ENCODE results near the gene WASF2.

Gene WASF2

GRCh38 chr1:27400082-27400962 is 89.6 kb downstream of the WASF2 start:
- Histone ChIP-seq H3K79me2 (ENCODE audit: insufficient read depth, low read length) (no peaks in the 10 kb centered on the region), H2AFZ (ENCODE audit: low read length) (no peak overlapping the region), H4K20me1 (ENCODE audit: insufficient read depth, low read length) (no peaks in the 10 kb centered on the region), H3K4me2 (ENCODE audit: low read length) (no peak overlapping the region), H3K9ac (ENCODE audit: low read length) (no peak overlapping the region), H3K36me3 (ENCODE audit: insufficient read depth, low read length) (peaks cover 11% of the 10 kb centered on the region; the same call in 1 of the 2 replicates), H3K4me1 (ENCODE audit: insufficient read depth, low read length, severe bottlenecking) (peaks cover 36% of the 10 kb centered on the region), H3K4me3 (ENCODE audit: low read depth, low read length, poor library complexity, severe bottlenecking) (no peak overlapping the region), H3K27me3 (ENCODE audit: insufficient read depth, low read length) (no peaks in the 10 kb centered on the region), H3K9me2 (ENCODE audit: low read depth, low read length) (no peaks in the 10 kb centered on the region), H3K9me3 (ENCODE audit: low read length) (no peaks in the 10 kb centered on the region), H3F3A (ENCODE audit: insufficient read depth, low read length) (no peaks in the 10 kb centered on the region), H3K27ac (ENCODE audit: low read depth, low read length, poor library complexity, severe bottlenecking) (no peak overlapping the region)
- TF ChIP-seq EZH2 (IDR thresholded peaks at IDR 0.05; ENCODE audit: borderline replicate concordance, low read length): no peak
- TF ChIP-seq, protein P1, sequence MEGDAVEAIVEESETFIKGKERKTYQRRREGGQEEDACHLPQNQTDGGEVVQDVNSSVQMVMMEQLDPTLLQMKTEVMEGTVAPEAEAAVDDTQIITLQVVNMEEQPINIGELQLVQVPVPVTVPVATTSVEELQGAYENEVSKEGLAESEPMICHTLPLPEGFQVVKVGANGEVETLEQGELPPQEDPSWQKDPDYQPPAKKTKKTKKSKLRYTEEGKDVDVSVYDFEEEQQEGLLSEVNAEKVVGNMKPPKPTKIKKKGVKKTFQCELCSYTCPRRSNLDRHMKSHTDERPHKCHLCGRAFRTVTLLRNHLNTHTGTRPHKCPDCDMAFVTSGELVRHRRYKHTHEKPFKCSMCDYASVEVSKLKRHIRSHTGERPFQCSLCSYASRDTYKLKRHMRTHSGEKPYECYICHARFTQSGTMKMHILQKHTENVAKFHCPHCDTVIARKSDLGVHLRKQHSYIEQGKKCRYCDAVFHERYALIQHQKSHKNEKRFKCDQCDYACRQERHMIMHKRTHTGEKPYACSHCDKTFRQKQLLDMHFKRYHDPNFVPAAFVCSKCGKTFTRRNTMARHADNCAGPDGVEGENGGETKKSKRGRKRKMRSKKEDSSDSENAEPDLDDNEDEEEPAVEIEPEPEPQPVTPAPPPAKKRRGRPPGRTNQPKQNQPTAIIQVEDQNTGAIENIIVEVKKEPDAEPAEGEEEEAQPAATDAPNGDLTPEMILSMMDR (IDR thresholded peaks at IDR 0.05; ENCODE audit: low read length): no peak

GRCh38 chr1:27399251-27400025 is 90.5 kb downstream of the WASF2 start:
- H3K79me2 ChIP-seq (ENCODE audit: insufficient read depth, low read length): no peaks in the 10 kb centered on the region
- H4K20me1 ChIP-seq (ENCODE audit: insufficient read depth, low read length): no peaks in the 10 kb centered on the region
- no peak overlapping the region for H3K27ac ChIP-seq (ENCODE audit: low read depth, low read length, poor library complexity, severe bottlenecking)
- no peak overlapping the region for H3K4me2 ChIP-seq (ENCODE audit: low read length)
- H3K4me3 ChIP-seq (ENCODE audit: low read depth, low read length, poor library complexity, severe bottlenecking): no peak overlapping the region
- H3K27me3 ChIP-seq (ENCODE audit: insufficient read depth, low read length): no peaks in the 10 kb centered on the region
- no peaks in the 10 kb centered on the region for H3F3A ChIP-seq (ENCODE audit: insufficient read depth, low read length)
- H3K9me2 ChIP-seq (ENCODE audit: low read depth, low read length): no peaks in the 10 kb centered on the region
- H3K4me1 ChIP-seq (ENCODE audit: insufficient read depth, low read length, severe bottlenecking): peaks cover 27% of the 10 kb centered on the region
- no peak overlapping the region for H3K9ac ChIP-seq (ENCODE audit: low read length)
- no peaks in the 10 kb centered on the region for H3K9me3 ChIP-seq (ENCODE audit: low read length)
- H2AFZ ChIP-seq (ENCODE audit: low read length): no peak overlapping the region
- H3K36me3 ChIP-seq (ENCODE audit: insufficient read depth, low read length): 0 out of 2 replicates have a peak, but pooled peaks cover 5% of the 10 kb centered on the region
- no peak for TF ChIP-seq EZH2 (IDR thresholded peaks at IDR 0.05; ENCODE audit: borderline replicate concordance, low read length)
- TF ChIP-seq, protein P1 (IDR thresholded peaks at IDR 0.05; ENCODE audit: low read length): no peak

GRCh38 chr1:27398405-27399149 is 91.4 kb downstream of the WASF2 start:
- Histone ChIP-seq H3K9me3 (ENCODE audit: low read length) (no peaks in the 10 kb centered on the region), H3K79me2 (ENCODE audit: insufficient read depth, low read length) (no peaks in the 10 kb centered on the region), H3K4me1 (ENCODE audit: insufficient read depth, low read length, severe bottlenecking) (peaks cover 19% of the 10 kb centered on the region), H4K20me1 (ENCODE audit: insufficient read depth, low read length) (no peaks in the 10 kb centered on the region), H3K27me3 (ENCODE audit: insufficient read depth, low read length) (no peaks in the 10 kb centered on the region), H3K4me3 (ENCODE audit: low read depth, low read length, poor library complexity, severe bottlenecking) (no peak overlapping the region), H3K9me2 (ENCODE audit: low read depth, low read length) (no peaks in the 10 kb centered on the region), H3K27ac (ENCODE audit: low read depth, low read length, poor library complexity, severe bottlenecking) (no peak overlapping the region), H3K36me3 (ENCODE audit: insufficient read depth, low read length) (0 out of 2 replicates have a peak, but pooled peaks cover 5% of the 10 kb centered on the region), H2AFZ (ENCODE audit: low read length) (no peak overlapping the region), H3K9ac (ENCODE audit: low read length) (no peak overlapping the region), H3K4me2 (ENCODE audit: low read length) (no peak overlapping the region), H3F3A (ENCODE audit: insufficient read depth, low read length) (no peaks in the 10 kb centered on the region)
- no peak for TF ChIP-seq EZH2 (IDR thresholded peaks at IDR 0.05; ENCODE audit: borderline replicate concordance, low read length)
- TF ChIP-seq, protein P1 (IDR thresholded peaks at IDR 0.05; ENCODE audit: low read length): no peak

Measured in OCI-LY1 (cell line).